ENCODE measurements around the gene ZNF195.
"Not testable (repeated sequence)": the region's sequence is repeated elsewhere in the genome, so short reads cannot be mapped to it uniquely, and the experiment has no call there.

ZNF195 gene

DNA sequence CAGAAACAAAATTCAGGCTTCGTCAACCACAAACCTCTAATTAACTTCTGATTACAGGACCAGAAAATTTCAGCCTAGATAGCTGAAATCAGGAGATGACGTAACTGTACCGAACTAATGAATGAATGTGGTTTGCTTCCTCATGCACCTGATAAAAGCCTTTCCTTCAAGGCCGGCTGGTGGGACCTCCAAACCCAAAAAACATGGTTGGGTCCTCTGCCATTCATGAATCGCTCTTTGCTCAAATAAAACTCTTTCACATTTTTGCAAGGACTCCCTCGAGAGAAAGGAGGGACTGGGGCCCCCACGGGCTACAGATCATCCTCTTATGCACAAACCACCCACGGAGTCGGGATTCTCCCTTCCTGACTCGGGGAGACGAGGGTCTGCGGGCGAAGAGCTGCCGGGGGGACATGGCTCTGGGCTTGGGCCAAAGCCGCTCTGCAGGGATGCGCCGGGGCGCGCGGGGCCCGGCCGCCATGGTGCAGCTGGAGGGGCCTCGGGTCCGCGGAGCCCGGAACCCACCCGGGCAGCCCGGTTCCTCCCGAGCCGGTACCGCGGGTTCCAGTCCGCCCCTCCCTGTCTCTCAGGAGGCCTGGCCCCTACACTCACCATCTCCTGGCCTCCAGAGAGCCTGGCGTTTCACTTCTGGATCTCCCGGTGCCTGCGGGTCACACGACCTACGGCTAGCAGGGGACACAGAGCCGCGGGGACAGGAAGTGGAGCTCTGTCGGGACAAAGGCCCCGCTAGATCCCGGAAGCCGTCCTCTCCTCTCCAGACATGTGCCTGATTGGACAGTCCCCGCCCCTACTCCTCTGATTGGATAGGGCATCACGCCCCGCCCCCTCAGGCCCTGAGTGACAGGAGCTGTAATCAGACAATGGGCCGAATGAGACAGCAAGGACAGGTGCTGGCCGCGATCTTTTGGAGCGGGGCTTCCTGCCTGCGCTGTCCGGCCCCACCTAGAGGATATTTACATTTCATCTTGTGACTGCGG is at the start of gene ZNF195:
Gene ZNF195 (minus strand): TSS at position 721 of the 998 bp plus-strand sequence. CDS start 106 bp downstream, at position 615.
- DNase-seq (ENCODE audit: insufficient read length, low spot score) = peak; percentile 96
- FAIRE-seq = peak; percentile 58
- TF ChIP-seq POLR2A (IDR thresholded peaks at IDR 0.05; ENCODE audit: low read depth, low read length) = peak; percentile 89

GRCh38 chr11:3428076-3428475 is 49.1 kb upstream of the ZNF195 start:
- FAIRE-seq; DNase-seq (ENCODE audit: insufficient read length, low spot score): not testable (repeated sequence)

DNA sequence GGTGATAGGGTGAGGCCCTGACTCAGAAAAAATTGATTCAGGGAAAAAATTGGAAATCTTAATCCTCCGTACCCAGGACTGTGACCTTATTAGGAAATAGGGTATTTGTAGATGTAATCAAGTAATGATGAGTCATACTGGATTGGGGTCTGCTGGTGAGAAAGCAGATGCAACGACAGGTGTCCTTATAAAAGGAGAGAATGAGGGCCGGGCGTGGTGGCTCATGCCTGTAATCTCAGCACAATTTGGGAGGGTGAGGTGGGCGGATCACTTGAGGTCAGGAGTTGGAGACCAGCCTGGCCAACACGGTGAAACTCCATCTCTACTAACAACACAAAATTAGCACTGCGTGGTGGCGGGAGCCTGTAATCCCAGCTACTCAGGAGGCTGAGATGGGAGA is 47.6 kb upstream of the ZNF195 start:
- not testable (repeated sequence) for DNase-seq (ENCODE audit: insufficient read length, low spot score); FAIRE-seq

DNA sequence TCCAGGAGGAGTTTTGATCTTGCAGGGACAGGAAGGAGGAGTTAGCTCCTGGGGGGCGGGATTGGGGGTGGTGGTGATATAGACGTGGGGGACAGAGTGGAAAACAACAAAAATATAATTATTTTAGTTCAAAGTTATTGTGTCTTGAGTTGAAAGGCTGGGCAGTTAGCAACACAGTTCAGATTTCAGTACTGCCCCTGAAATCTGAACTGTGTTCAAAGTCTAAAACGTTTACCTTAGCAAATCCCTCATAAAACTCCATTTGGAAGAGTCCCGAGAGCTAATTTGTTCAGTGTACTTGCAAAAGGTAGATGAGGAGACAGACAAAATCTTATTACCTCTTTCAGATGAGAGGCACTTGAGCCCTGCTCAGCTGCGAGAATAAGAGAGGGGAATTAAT is 45.0 kb upstream of the ZNF195 start:
- DNase-seq (ENCODE audit: insufficient read length, low spot score); FAIRE-seq: not testable (repeated sequence)

DNA sequence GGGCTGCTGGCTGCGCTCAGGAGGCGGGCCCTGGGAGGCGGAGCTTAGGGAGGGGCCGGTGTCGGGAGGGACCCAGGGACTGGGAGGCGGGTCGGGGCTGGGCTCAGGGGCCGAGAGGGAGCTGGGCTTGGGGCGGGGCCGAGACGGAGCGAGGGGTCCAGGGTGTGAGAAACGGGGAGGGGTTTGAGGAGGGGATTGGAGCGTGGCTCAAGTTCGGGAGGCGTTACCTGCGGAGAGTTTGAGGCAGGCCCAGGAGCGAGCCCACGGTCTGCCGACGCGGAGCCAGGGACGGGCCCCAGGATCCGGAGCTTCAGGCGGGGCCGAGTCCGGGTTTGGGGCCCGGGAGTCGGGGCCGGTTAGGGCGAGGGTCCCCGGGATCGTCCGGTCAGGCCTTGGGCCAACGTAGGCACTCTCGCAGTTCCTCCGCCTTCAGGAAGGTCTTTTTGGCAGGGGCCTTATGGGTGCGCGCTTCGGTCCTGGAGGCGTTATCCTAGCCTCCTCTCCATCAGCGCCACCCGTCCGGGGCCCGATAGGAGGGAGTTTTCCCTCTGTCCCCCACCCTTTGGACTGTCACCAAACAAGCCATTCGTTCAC is 44.3 kb upstream of the ZNF195 start:
- FAIRE-seq = not testable (repeated sequence)
- DNase-seq (ENCODE audit: insufficient read length, low spot score) = peak; percentile 9

DNA sequence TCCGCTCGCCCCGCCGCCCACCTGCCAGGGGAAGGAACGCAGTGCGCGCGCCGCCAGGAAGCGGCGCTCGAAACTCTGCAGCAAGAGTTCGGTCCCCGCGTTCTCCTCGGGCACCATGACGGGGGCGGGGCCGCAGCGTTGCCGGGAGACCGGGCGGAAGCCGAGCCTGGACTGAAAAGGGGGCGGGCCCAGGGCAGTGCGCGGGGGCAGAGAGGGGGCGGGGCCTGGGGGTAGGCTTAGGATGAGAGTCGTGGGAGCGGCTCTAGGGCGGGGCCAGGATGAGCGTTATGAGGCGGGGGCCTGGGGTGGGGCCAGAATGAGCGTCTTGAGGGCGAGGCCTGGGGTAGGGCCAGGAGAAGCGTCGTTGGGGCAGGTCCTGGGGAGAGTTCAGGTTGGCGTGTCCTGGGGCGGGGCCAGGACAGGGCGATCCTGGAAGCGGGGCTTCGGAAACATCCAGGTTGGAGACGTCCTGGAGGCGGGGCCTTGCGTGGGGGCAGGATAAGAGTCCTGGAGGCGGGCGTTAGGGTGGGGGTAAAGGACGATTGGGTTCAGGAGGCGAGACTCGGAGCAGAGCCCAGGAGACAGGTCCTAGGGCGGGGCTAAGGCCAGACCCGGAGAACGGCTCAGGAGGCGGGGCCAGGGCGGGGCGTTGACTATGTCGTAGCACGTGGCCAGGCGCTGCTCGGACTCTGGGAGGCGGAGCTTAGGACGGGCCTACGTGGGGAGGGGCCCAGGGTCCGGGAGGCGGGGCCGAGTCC is 43.6 kb upstream of the ZNF195 start:
- not testable (repeated sequence) for FAIRE-seq

DNA sequence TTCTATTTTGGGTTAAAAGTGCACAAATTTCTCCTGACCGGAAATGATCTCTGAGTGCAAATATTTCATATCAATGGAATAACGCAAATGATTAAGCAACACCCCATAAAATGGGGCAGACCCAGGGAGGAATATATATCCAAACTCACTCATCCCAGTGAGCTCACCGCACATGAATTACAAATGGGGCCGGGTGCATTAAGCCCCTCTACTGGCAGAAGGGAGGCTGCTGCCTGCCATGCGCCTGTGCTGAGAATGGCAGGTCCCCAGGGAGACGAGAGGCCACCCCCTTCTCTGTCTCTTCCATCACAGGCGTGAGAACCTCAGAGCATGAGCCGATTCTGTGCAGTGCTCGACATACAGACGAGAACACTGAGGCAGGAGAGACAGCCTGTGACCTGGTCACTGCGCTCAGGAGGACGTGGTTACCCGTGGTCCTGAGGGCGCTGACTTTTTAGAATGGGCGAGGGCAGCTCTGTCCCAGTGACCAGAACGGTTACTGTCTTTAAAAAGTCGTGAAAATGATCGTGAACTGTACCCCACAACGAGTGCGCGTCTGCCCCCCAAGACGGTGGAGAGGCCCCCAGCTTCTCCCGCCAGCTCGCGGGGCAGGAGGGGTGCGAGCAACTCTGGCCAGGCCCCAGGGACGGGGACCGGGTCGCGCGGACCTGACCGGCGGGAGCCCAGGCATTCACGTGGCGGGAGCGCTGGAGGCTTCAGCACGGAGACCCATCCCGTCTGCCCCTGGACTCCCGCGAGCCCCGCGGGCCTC is 42.8 kb upstream of the ZNF195 start:
- not testable (repeated sequence) for DNase-seq (ENCODE audit: insufficient read length, low spot score); FAIRE-seq

More for the DNA sequence above, 43.6 kb upstream of the ZNF195 start:
- peak; percentile 50 for DNase-seq (ENCODE audit: insufficient read length, low spot score)

GRCh38 chr11:3420281-3421042 is 41.5 kb upstream of the ZNF195 start:
- DNase-seq (ENCODE audit: insufficient read length, low spot score); FAIRE-seq: not testable (repeated sequence)

DNA sequence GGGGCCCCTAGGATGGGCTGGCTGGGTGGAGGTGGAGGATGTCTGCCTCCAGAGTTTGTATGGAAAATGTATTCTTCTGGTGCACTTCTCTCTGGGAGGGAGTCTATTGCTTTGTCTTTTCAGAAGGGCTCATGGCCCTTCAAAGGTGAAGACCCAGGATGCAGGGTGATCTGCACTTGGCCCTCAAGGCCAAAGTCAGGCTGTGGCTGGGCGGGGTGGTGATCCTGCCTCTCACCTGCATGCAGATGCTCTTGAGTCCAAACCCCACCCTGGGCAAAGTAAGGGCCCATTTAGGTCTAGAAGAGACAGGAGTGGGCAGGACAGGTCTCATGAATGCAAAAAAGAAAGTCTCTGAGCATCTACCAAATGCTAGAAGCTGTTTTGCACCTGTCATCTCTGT is 40.5 kb upstream of the ZNF195 start:
- FAIRE-seq; DNase-seq (ENCODE audit: insufficient read length, low spot score): not testable (repeated sequence)

DNA sequence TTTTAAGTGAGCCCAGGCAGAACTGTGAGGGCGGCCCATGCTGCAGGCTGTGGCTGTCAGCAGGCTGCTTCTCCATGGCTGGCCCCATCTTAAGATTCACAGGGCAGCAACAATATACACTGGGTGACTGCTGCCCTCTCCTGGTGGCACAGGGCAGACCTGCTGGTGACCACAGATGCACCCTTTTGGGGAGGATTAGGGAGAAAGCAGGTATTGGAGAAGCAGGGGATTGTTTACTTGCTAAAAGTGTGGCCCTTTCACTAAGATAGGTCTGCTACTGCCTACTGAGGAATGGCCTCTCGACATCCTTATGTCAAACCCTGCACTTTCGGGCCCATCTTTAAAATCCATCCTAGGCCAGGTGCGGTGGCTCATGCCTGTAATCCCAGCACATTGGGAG is 38.1 kb upstream of the ZNF195 start:
- DNase-seq (ENCODE audit: insufficient read length, low spot score); FAIRE-seq: not testable (repeated sequence)

GRCh38 chr11:3415301-3415700 is 36.4 kb upstream of the ZNF195 start:
- not testable (repeated sequence) for DNase-seq (ENCODE audit: insufficient read length, low spot score); FAIRE-seq

DNA sequence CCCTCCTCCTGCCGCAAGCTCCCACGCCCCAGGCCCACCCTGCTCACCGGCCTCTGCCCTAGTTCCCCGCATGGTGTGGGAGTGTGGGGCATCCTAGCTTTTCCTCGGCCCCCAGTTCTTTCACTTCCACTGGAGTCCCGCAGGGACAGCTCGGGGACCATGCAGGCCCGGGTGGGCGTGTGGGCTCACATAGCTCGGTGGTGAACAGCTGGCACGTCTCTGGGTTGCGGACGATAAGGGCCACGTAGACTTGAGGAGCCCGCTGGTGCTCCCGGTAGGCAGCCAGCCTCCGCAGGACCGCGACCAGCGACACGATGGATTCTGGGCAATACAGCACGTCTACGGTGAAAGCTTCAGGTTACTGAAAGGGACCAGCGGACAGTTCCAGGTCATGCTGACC is 34.7 kb upstream of the ZNF195 start:
- not testable (repeated sequence) for FAIRE-seq; DNase-seq (ENCODE audit: insufficient read length, low spot score)

DNA sequence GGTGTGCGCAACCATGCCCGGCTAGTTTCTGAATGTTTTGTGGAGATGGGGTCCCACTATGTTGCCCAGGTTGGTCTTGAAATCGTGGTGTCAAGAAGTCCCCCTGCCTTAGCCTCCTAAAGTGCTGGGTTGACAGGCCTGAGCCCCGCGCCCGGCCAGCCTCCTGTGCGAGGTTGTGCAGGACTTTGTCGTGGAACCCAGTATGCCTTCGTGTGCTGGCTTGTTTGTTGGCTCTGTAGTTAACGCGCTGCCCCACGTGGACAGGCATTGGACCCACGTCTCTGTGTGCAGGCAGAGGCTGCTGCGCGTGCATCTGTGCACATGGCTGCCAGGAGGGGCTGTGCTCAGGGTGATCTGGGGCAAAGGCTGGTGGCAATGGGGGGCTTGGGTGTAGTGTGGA is 33.9 kb upstream of the ZNF195 start:
- TF ChIP-seq POLR2A (IDR thresholded peaks at IDR 0.05; ENCODE audit: low read depth, low read length) = no peak
- DNase-seq (ENCODE audit: insufficient read length, low spot score) (no peak), FAIRE-seq (no peak)

- FAIRE-seq = not testable (repeated sequence)
Measured at GRCh38 chr11:3408722-3409121, 29.8 kb upstream of the ZNF195 start.

GRCh38 chr11:3408058-3408605 is 29.2 kb upstream of the ZNF195 start:
- not testable (repeated sequence) for FAIRE-seq; DNase-seq (ENCODE audit: insufficient read length, low spot score)

More at GRCh38 chr11:3408722-3409121, 29.8 kb upstream of the ZNF195 start:
- not testable (repeated sequence) for DNase-seq (ENCODE audit: insufficient read length, low spot score)

GRCh38 chr11:3406937-3407336 is 28.0 kb upstream of the ZNF195 start:
- not testable (repeated sequence) for DNase-seq (ENCODE audit: insufficient read length, low spot score); FAIRE-seq

DNA sequence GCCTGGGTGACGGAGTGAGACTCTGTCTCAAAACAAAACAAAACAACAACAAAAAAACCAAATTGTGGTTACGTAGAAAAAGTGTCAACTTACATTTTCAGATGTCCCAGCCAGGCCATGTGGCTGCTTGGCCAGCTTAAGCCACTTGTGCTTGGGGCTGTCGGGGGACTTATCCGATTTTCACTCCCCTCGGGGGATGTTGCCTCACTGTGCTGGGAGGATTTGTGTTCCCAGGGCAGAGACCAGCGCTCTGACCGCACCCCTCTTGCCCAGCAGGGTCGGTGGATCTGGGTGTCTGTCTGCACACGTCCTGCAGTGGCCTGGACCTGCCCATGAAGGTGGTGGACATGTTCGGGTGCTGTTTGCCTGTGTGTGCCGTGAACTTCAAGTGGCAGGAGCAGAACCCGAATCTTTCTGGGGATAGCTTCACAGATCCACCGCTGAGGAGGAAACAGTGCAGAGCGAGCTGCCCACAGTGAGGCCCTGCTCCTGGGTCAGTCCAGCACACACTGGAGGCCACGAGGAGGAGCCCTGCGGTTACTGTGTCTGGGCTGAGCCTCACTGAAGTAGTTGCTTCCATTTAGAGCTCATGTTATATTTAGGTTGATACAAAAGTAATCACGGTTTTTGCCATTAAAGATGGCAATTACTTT is 27.4 kb upstream of the ZNF195 start:
- DNase-seq (ENCODE audit: insufficient read length, low spot score); FAIRE-seq: not testable (repeated sequence)

All from H54 (cell line).